Right ventricle myocardium inferior (tissue), 1 donor: Measurements from ENCODE around the gene ESRRG. TPM values are rescaled to one million over a fixed set of nuclear protein-coding genes. Genes with fewer than 3 reads are reported as not detected.
"Not testable (repeated sequence)": the region's sequence is repeated elsewhere in the genome, so short reads cannot be mapped to it uniquely, and the experiment has no call there.

Experiments
- ATAC-seq: fragments of 200-7000 bp; cut with Tn5 transposase; one replicate; pipeline ENCODE4 v1.9.1; 2020; ENCODE audit warnings: mild to moderate bottlenecking, moderate library complexity
- DNase-seq: peaks from one replicate; pipeline ENCODE4 v3.0.0; 2021; ENCODE audit errors: missing footprints
- intact Hi-C: fragments of 100-400 bp; cut with DNase I; formaldehyde crosslinking; loops from one replicate; pipeline ENCODE4 v1.11.0; 2022
- total RNA-seq: library from RNA; stranded (reverse); fragmentation: NEBNext Ultra II Directional; extraction: Animal tissue kit (Norgen Biotek cat#: 25700); gene quantifications from one replicate; pipeline ENCODE4 v1.2.1, GENCODE V29; 2021
- donor health status: DM: no; HTN: yes; CAD: no; lungs with severe emphysema.

Gene ESRRG
- total RNA-seq, 1 donor from 2014 or later: 46.2 TPM

DNA sequence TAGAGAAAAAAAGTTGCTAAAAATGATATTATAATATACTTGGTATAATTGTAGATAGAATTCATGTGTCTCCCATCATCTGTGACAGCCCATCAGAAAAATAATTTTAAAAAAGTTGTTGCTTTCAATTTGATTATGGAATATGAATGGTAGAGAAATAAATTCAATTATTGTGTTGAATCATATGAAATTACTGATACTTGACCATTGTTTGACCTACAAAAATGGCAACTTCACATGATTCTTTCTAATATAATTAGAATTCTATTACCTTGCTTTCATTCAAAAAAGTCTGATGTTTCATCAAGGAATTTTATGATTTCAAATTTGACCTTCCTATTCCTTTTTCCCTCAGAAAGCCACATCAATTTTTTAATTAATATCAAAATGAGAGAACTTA, 11.5 kb downstream of the ESRRG start:
- ATAC-seq: no peak
- no peak for DNase-seq
- intact Hi-C loops: no loop called here

DNA sequence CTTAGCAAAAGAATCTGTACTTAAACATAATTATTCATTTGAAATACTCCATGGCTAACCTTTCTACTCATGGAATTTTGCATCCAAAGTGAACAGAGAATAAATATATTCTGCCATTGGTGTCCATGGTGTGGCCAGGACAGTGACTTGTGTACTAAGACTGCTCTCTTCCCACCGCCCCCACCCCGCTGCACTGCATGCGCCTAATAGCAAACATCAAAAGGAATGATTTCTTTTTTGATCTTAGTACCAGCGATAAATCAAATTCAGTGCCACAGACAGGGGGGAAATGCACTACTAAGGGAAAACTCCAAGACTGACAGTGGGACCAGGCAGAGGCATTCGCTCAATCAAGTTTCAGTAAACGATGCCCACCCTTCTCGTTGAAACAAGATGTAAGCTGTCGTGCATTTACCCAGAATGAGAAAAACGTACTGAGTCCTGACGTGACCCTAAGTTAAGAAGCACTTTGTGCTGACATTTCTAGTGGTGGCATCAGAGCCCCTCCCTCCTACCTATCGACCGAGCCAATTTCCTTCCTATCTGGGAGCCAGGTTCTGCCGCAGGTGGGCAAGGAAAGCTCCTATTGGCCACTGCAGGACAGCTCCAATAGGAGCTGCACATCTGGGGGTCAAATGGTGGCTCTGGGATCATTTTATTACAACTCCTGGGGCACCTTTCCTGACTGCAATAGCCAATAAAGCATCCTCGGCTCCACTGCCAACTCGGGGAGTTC, 12.5 kb downstream of the ESRRG start:
- peak; percentile 34 for ATAC-seq
- DNase-seq: no peak
- intact Hi-C loops: no loop called here

DNA sequence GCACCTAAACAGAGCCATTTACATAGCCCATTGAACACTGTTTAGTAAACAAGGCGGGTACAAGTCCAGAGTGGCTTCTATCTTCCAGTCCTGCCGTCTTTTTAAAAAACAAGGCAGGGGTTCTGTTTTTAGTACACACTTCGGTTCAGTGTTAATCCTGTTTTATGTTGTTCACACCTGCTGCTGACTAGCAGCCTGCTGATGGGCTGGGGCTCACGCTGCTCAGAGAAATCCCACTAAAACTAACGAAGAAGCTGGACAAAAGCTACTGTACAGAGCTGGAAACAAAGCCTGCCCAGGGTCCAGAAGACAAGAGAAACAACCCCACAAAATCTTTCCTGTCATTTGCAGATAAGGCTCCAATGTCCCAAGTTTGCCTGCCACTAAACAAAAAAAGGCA, 13.2 kb downstream of the ESRRG start:
- intact Hi-C loops: no loop called here
- peak; percentile 54 for ATAC-seq
- DNase-seq: no peak

DNA sequence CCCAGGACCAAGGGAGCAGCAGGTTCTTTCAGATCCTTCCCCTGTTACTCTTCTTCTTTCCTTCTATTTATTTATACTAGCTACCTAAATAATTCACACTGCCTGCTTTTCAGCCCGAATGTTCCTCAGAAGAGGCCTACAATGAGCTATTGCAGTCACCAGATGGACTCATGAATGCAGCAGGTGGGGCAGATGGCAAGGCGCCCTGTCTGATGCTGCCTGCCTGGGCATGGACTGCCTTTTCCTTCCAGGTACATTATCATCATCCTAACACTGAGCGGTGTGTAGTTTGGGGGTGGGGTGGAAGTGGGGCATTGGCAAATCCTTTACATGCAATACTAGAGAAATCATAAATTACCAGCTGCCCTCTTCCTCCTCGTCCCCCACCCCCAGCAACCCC, 17.6 kb downstream of the ESRRG start:
- intact Hi-C loops: no loop called here
- ATAC-seq (no peak), DNase-seq (no peak)

DNA sequence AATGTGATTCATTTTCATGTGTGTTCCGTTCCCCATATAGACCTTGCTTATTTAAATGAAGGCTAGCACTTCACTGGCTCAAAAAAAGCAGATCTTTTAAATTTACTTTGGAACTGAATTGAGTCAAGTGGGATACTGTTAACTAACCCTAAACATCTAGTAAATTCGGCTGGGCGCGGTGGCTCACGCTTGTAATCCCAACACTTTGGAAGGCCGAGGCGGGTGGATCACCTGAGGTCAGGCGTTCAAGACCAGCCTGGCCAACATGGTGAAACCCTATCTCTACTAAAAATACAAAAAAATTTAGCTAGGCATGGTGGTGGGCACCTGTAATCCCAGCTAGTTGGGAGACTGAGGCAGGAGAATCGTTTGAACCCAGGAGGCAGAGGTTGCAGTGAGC, 19.2 kb downstream of the ESRRG start:
- intact Hi-C loops: not testable (repeated sequence)

DNA sequence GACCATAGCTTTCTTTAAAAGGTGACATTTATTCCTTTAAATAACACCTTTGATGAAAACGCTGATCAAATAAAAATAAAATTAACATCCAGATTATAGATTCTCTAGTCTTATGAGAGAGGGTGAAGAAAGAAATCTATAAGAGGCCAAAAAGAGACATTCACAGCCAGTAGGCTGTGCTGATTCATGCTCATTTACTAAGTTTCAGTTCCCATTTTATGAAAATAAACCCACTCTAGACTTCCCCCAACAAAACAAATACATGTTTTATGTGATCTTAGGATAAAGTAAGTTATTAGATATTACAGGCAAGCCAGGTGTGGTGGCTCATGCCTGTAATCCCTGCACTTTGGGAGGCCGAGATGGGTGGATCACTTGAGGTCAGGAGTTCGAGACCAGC, 21.1 kb downstream of the ESRRG start:
- intact Hi-C loops: no loop called here
- ATAC-seq: no peak
- DNase-seq: no peak

More for the DNA sequence above, 19.2 kb downstream of the ESRRG start:
- DNase-seq, ATAC-seq: not testable (repeated sequence)

DNA sequence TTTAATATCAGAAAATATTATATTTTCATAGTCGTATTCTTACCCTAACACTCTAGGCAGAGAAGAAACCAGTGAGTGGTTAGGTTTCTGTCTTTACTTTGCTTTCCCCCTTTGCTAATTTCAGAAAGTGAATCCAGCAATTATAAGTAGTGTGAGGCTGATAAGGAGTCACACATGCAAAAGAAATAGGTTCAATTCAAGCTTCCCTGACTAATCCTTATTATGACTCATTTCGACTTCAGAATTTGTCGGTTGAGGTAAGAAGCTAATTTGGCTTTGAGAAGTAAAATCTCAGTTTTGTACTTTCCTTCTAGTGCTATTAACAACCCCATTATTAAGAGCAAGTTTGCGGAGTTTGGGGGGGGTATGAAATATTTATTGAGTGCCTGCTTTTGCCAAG, 22.4 kb downstream of the ESRRG start:
- intact Hi-C loops: no loop called here
- DNase-seq: no peak
- ATAC-seq: no peak

DNA sequence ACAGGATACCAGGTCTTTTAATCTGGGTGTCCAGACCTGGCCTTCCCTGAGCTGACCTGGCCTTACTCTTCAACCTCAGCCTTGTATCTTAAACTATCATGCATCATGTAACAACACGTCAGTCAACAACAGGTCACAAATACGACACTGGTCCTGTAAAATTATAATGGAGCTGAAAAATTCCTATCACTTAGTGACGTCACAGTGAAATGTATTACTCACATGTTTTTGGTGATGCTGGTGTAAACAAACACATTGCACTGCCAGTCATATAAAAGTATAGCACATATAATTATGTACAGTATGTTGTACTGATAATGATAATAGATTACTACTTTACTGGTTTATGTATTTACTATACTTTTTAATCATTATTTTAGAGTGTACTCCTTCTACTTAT, 31.5 kb downstream of the ESRRG start:
- intact Hi-C loops: no loop called here
- ATAC-seq: no peak
- no peak for DNase-seq

DNA sequence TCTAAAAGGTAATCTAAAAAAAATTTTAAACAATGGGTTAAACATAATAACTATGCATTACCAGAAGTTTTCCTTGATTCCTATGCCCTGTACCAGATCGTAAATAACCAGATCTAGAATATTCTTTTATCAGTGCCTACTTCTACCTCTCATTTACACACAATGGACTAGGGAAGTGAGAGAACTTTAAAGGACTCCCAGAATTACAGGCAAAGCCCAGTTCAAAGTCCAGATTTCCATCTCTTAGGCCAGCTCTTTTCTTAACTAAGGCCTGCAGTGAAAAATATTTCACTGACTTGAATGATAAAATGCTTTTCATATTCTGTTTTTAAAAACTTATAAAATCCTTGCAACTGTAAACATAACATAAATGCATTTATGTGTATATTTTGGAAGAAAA, 32.6 kb downstream of the ESRRG start:
- intact Hi-C loops: no loop called here
- ATAC-seq (no peak), DNase-seq (no peak)

DNA sequence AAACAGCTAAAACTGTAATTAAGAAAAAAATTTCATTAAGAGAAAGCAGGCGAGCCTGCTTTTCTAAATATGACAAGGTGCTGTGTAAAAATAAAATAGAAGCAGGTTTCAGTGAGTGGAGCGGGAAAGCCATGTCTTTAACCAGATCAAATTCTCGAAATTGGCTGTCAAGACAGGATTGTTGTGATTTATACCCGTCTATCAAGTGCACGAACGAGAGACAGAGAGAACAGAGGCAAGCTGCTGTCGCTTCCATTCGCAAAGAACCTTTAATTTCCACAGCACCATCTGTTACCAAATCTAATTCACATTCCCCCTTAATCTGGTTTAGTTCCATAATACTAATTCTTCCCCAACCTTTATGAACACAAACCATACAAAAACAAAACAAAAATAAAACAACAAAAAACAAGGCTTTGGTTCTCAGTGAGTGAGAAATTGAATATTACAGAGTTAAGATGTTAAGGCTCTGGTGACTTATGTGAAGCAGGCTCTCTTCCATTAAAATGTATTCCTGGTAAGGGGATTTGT, 35.0 kb downstream of the ESRRG start:
- DNase-seq (no peak), ATAC-seq (no peak)
- intact Hi-C loops: no loop called here

DNA sequence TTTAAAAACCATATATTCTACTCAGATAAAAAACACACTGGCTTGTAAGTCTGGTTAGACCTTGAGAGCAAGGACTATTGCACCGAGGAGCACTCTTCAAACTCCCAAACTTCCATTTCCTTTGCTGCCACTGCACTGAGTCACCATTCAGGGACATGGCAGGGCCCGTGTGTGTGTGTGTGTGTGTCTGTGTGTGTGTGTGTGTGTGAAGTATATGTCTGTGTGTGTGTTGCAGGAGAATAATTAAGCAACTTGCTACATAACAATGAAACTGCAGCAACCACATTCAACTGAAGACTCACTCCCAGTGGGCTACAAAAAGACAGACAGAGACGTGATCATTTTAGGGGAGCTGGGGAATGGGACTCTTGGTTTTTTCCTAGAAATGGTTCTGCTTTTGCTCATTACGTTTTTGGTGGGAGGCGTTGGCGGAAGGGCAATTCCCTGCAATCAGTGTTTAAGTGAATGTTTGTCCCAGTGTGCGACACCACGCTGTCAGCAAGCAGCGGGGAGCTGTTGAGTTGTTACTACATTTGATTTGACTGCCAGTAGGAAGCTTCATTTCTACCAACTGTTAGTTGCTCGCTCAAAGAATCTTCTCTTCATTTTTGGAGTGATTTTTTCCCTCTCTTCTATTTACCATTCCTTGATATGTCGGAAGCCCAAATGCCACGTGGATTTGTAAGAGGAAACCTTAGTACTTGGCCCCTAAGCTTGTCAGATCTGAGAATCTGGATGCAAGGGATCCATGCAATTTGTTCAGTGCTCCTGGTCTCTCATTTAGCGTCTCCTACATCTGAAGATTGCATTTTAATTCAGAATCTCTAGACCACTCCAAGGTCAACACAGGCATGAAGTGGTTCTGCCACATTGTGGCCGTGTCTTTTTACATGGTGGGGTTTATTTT, 36.1 kb downstream of the ESRRG start:
- peak; percentile 62 for ATAC-seq
- DNase-seq: peak; percentile 54
- intact Hi-C loops: no loop called here

DNA sequence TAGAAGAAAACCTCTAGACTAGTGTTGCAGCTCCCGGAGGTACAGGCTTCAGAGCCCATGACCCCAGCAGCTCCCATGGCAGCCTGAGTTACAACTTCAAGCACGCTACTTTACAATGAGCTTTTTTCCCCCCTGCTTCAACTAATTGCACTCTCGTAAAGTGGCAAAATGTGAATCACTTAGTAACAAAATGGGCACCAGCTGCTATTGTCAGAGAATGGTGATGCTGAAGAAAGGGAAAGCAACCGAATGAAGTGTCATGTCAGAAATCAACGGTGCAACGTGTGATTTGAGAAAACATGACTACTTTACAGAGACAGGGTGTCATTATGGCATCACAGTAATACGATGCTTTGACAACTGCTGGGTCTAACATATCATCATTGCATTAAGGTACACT, 40.5 kb downstream of the ESRRG start:
- intact Hi-C loops: no loop called here
- no peak for ATAC-seq

DNA sequence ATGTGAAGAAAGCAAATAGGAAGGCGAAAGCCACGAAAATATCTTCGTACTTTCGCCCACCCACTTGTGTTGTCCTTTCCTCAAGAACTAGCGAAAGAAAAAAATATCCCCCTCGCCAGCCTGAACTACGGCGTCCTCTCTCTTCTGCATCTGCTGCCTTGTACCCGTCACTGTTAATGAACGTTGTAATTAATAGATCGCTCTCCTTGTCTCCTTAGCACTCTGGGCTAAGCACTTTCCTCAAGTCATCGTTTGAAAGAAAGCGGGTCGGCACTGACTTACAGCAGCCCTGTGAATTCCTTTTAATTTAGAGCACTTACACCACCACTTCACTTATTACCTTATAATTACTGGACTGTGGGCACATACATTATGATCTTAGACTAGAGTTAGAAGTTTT, 44.1 kb downstream of the ESRRG start:
- no peak for ATAC-seq
- intact Hi-C loops: no loop called here
- no peak for DNase-seq

More for the DNA sequence above, 40.5 kb downstream of the ESRRG start:
- DNase-seq: no peak

DNA sequence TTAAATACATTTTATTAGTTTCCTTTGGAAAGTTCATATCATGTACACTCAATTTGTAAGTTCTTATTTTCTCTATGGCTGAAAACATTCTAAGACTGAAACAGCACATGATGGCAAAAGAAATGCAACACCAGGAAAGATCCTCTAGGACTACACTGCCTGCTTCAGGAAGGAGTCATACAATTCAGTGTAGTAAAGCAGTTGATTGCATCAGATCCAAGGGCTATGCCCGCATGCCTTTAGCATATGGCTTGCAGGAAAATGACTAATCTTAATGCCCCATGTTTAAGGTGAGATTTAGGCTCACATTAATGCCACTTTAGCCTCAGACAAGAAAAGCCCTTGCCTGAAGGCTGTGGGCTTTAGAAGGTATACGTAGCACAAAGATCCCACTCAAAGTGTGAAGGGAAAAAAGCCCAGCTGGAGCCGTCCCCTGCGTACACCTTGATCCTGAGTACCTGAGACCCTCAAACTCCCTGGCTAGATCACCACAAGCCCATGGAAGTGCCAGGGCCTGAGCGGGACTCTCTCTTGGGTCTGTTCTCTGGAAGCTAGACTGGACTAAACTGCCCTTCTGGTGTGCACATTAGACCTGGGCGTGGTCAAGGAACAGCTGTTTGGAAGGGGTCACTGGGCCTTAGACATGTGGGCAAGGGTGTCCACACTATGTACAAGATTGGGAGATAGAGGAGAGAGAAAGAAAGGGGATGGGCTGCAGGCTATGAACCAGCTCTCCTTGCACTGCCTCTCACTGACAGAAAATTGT, 52.9 kb downstream of the ESRRG start:
- intact Hi-C loops: no loop called here
- ATAC-seq (no peak), DNase-seq (peak; percentile 22)

DNA sequence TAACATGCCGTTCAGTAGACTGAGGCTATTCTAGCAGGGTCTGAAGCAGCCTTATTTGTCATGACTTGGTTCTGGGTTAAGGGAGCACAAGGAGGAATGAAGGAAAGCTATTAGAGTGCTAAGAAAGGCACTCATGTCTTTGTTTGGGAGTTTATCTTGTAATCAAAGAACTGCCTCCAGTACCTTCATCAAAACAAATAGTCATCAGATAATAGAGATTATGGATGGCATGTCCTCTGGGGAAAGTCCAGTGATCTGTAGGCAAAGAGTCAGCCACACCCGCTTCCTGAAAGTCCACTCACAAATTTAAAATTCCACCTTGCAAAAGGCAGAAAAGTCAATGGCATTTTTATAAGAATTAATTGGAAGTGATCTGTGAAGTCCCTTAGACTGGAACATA, 56.8 kb downstream of the ESRRG start:
- no peak for ATAC-seq
- no peak for DNase-seq
- intact Hi-C loops: no loop called here

DNA sequence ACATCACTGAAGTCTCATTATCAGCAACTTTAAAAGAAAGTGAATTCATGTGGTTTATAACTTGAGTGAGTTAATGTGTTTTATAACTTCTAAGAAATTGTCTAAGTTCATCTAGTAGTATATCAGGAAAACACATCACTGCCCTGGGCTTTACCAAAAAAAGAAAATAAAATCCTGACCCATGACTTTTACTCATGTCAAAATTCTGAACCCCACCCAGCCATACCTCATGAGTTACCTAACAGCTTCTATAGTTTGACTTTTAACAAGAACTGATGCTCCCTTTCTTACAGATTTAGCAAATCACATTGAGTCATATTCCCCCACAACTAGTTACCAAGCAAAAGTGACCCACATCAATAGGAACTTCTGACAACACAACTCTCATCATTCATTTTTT, 57.4 kb downstream of the ESRRG start:
- intact Hi-C loops: no loop called here
- DNase-seq (no peak), ATAC-seq (no peak)

DNA sequence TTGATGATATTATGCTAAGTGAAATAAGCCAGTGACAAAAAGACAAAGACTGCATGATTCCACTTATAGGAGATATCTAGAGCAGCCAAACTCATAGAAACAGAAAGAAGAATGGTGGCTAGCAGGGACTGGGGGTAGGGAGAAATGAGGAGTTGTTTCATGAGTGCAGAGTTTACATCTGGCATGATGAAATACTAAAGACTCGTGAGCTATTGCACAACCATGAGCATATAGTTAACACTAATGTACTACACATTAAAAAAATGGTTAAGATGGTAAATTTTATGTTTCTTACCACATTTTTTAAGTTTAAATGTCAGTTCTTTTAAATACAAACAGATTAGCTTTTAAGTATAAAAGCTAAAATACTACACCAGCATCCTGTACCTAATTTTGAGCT, 57.8 kb downstream of the ESRRG start:
- intact Hi-C loops: no loop called here
- ATAC-seq (no peak), DNase-seq (no peak)

DNA sequence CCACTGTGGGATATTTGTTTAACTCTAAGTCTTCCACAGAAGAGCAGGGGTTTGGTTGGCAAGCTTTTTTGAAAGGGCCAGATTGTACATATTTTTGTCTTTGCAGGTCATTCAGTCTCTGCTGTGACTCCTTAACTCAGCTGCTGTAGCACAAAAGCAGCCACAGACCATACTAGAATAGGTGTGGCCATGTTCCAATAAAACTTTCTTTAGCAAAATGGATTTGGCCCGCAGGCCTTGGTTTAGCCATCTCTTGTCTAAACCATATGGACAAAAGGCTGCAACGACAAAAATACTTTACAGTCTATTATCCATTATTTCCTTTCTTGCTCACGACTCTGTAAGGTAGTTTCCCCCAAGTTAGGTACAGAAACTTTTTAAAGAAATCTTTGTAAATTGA, 60.5 kb downstream of the ESRRG start:
- no peak for DNase-seq
- no peak for ATAC-seq
- intact Hi-C loops: no loop called here

DNA sequence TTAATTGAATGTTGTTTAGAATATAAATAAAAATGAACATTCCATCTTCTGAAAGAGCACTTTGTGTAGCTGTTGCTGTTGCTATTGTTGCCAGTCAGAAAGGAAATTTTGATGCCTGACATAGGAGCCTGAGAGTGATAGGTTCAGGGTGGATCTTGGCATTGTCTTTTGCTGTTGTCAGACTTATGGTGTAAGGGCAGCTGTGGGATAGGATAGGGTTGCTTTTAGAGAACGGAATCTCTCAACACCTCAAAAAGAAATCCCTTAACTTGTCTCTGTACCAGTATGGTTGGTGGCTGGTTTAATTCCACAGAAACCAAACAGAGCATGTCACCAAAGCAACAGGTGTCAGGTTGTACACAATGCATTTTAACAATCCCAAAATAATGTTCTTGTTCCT, 62.7 kb downstream of the ESRRG start:
- intact Hi-C loops: no loop called here
- peak; percentile 81 for ATAC-seq

More for the DNA sequence above, 62.7 kb downstream of the ESRRG start:
- no peak for DNase-seq
